Activated naive CD4-positive, alpha-beta T cell treated with anti-CD3 and anti-CD28 coated beads, Interleukin-2, amount 50 U/mL, for 16 hours (primary cell): ENCODE results near the gene GRID2.

Experiments
- DNase-seq: peaks from one replicate; pipeline ENCODE4 v3.0.0-alpha.2; 2020

The GRID2 gene

DNA sequence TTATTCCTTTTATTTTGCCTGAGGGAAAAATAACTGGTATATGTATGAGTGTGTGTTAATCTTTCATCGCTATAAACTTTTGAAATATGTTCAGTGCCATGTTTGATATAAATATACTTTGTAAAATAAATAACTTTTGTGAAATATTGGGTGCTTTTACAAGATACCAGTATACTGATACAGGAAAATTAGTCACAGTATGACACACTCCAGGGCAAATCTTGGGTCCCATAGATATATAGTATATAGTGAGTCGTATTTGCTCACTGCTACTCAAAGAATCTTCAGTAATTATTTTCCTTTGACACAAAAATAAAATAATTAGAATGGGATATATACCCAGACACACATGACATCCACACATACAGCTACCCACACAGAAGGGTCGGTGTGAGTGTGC, 472.3 kb downstream of the GRID2 start:
- no peak for DNase-seq

DNA sequence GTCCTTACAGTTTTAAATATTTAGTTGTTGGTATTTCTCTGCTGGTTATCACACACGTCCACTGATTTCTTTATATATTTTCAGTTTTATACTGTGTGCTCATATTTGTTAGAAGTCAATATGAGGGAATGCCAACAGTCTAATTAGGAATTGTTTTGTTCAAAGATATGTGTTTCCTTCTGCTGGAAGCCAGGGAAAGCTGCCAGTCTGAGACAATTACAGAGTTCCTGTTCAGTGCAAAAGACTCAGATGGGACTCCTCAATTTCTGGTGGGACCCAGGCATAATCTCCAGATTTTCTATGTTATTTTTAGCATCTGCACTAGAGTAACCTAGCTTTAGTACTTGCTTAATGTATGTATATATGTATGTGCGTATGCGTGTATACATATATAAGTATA, 486.0 kb downstream of the GRID2 start:
- DNase-seq, result no peak

DNA sequence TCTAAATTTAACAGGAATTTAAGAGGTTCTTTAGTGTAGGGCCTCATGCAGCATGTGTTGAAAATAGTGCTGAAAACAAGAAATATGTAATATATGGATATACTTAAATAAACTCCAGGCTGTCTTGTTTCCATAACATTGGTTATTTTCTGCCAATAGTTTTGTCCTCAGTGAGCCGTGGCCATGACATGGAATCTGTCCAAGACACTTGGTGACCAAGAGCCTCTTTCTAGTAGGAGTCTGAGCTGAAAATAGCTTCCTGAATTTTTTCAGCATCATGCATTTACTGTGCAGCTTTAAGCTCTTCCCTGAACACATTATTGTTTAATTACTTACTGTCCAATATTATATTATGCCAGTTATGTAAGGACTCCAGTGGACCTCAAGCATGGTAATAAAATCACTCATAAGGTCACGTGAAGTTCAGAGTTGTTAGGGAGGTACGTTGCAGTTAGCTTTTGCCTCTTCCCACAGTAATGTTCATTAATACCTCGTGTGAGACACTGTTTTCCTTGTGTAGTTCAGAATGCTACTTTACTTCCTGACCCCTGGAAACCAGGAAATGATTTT, 488.2 kb downstream of the GRID2 start:
- DNase-seq, result no peak

DNA sequence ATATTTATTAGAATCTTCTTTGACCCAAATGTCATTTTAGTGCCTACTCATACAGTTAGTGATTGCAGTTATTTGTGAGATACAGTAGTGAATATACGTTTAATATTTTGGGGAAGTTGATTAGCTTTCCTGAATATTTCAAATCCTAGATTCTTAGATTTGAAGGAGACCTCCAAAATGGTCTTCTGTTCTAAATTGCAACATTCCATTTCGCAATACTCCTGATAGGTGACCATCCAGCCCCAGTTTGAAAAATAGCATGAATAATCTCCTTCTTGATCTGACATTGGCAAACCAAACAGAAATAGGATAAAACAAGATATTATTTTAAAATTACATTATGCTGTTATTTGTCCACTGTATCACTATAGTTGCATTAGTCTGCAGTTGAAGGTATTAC, 505.6 kb downstream of the GRID2 start:
- no peak for DNase-seq

DNA sequence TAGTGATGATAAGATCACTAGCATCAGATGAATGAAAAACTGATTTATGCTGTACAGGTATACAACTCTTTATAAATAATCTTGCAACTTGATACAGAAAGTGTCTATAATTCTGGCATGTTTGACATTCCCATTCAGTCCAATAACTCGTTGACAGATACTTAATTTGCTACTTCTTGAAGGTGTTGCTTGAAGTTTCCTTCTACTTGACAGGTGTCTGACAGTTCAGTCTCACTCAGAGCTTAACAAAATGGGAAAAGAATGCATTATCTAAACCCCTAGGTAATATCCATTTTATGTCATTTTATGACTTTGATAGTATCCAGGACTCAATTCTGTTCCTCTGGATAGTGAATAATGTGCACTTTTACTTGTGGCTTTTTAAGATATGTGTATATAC, 508.9 kb downstream of the GRID2 start:
- no peak for DNase-seq

DNA sequence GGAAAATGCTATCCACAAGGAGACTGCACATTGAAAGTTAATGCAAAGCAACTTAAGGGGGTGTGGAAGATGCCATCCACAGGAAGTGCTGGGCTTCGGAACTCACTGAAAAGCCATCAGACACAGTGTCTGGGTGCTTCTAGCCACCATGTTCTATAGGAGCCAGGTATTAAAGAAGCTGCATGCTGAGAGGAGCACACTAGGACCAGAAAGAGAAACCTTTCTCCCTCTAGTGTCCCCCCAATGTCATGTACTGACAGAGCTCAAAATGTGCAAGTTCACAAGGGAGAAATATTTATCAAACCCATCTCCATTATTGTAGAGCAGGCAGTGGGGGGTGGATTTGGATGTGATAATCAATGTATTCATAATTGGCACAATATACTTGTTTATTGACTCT, 510.9 kb downstream of the GRID2 start:
- no peak for DNase-seq

DNA sequence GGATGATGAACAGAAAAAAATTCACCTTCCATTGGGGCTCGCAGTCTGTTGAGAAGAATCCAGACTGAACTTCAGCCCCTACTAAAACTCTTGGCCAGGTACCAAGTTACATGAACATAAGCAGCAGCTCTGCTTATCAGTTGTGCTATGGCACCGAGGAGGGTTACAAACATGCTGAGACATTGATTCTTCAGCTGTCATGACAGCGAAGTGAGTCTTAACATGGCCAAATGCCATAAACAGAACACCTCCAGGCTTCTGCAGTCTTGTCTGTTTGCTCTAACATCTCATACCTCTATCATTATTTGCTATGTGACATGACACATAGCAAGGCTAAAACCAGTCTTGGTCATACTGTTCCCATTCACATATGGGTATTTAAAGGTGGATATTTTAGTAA, 521.5 kb downstream of the GRID2 start:
- no peak for DNase-seq

DNA sequence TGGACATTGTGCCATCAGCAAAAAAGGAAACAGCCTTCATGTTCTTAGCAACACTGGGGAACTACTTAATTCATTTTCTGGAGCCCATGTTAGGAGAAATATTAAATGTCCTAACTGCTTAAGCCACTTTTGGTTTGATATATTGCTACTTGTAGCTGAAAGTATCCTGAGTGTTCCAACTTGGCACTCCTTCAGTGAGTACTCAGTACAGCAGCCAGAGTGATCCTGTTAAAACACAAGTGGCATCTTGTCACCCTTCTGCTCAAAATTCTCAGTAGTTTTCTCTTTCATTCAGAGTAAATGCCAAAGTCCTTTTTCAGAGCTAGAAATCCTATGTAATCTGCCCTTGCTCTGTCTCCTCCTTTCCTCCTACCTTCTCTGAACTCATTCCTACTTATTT, 522.0 kb downstream of the GRID2 start:
- DNase-seq, result no peak

DNA sequence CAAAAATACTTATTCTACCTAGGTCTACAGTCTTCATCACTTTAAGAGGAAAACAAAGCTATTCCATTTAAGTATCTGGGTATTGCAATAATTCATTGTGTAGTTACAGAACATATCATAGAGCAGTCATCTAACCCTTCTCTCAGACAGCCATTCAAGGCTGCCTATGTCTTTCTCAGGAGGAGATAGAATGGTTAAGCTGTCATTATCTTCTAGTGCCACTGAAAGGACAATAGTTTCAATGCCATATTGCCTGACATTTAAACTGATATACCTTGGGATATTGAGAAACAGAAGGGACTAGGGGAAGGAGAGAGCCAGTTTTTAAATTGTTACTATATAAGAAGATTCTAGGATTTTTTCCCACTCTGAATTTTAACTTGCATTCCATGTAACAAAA, 527.0 kb downstream of the GRID2 start:
- DNase-seq, result no peak

DNA sequence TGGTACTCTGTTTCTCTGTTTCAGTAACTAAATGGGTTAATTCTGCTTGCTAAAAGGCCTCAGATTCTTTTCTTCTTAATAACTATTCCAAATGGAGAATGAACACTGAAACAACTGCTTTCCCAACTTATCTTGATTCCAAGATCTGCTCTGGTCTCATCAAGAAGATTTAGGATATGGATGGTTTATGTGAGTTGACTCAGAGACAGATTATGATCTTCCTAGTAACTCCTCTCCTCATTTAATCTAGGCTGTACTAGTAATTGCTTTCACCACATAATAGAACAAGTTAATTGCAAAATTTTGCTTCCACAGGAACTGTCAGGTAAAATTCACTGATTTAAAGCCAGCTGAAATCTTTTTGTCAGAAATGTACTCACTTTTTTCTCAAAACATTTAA, 537.1 kb downstream of the GRID2 start:
- DNase-seq, result no peak

DNA sequence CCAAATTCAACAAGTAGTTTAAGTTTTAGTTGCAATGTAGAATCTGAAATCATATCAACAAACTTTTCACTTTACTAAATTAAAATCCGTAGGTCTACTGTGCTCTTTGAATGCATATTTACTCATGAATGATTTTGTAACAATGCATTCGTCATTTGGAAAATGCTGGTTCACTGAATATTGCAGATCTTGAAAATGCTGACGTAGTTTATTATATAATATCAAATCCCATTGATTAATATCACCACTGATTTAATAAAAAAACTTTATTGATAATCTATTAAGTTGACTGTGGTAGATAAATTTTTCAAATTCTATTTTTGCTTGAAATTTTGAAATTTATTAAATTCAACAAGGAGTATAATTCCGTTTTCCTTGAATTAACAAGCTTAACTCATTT, 540.0 kb downstream of the GRID2 start:
- no peak for DNase-seq

DNA sequence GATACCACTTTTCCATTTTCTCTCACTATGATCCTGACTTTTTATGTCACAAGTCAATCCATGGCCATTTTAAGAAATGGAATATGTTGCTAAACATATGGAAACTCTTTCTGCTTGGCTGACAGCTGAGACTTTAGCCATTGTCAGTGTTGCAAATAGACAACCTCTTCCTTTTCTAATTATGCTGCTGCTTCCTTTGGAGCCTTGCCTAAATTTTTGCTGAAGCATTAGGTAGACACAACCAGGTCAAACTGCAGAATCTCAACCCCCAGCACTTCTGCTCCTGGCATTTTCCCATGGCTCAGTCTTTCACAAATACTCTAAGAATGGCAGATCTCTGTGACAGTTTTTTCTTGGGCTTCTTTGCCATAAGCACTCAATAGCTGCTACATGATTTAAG, 543.3 kb downstream of the GRID2 start:
- no peak for DNase-seq

DNA sequence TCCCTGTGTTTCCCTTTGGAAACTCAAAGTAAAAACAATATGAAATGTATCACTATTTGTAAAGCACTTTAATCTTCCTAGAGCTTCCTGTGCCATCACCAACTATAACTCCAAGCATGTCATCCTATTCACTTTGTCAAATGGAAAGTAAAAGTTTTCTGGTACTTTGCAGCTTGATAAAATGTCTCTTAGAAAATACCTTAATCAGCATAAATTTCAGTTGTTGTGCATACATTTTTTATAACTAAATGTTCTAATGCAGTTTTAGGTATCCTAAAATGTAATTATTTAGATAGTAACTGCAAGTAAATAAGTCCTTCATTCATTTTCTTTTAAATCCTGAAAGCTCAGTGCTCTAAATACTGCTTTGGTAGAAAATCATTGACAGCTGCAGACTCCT, 558.7 kb downstream of the GRID2 start:
- DNase-seq, result no peak

DNA sequence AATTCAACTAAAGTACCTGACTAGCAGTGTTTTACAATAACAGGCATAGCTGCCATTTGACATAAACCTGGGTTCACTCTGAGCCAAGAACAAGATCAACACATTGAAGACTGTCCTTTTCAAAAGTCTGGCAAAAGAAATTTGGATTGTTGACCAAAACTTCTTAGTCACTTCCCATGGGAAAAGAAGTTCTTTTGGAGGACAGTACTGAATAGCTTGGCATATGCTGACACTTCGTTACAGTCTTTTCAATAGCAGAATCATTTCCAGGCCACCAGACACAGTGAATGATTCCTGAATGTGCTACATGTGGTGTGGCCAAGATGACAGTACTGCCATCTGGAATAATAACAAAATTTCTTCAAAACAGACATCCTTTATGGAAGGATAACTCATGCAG, 560.3 kb downstream of the GRID2 start:
- no peak for DNase-seq

DNA sequence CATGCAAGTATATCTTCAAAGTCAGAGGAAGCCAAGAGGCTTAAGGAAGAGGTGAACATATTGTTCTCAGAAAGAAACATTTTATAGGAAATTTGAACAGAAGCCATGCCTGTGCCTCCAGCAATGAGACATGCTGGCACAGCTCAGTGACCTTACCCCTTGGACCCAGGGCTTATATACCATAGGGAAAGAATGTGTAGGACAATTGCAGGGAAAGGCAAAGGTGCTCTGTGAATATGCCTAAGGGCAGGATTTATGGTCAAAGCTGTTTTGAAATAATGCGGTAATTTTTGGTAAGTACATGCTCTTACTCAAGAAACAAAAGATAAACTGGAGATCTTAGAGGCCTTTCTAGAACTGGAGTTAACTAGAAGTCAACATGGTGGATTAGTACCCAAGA, 568.8 kb downstream of the GRID2 start:
- no peak for DNase-seq

DNA sequence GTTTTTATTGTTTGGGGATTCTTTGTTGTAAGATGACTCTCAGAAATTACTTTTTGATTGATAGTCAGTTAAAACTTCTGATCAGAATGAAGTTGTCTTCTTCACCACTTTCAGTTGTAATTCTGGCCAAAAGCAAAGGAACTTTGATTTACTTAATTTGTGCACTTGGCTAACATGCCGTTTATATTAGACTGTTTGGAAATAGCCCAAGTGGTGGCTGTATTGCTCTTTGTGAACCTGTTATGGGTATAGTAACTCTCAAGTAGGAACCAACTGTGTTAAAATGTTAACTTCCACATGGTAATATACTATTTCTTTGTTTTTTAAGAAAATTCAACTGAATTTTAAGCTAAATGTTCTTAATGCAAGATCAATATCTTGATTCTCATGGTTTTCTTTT, 581.9 kb downstream of the GRID2 start:
- no peak for DNase-seq

DNA sequence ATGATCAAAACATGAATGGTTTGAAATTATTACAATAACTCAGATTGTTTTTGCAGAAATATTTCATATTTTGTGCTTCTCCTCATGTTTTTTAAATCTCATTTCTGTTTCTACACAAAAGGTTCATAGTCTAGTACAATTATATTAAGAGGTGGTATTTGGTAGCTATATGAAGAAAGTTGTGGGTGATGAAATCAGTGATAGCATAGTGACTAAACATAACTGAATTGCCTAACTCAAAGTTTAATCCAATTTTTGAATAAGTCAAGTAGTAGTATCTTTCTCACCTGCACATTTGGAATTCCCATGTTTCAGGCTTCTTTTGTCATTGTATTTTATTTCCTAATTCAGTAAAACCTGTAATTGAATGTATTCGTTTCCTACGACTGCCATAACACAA, 648.7 kb downstream of the GRID2 start:
- no peak for DNase-seq

DNA sequence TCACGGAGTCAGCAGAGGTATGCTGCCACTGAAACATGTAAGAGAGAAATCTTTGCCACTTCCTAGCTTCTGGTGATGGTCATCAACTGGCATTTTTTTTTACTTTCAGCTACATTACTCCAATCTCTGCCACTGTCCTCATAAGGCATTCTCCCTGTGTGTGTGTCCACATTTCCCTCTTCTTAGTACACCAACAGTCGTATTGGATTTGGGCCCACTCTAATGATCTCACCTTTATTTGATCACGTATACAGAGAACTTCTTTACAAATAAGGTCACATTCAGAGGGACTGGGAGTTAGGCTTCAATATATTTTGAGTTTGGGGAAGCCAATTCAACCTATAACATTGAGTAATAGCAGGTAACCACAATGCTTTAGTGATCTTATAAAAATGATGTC, 649.1 kb downstream of the GRID2 start:
- no peak for DNase-seq

DNA sequence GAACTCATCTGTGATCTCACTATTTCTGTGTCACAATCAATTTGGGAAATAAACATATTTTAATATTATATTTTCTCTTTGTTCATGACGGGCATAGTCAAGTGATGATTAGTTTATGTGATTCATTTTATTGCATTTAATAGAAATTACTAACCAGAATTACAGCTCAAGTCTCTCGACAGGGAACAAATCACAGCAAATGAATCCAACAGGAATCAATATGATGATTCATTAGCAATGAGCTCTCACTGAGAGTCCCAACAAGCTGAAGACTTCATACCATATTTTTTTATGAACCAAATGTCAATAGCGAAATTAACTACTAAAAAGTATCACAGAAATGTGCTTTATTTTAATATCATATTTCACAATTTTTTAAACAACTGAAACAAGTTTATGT, 649.7 kb downstream of the GRID2 start:
- no peak for DNase-seq

DNA sequence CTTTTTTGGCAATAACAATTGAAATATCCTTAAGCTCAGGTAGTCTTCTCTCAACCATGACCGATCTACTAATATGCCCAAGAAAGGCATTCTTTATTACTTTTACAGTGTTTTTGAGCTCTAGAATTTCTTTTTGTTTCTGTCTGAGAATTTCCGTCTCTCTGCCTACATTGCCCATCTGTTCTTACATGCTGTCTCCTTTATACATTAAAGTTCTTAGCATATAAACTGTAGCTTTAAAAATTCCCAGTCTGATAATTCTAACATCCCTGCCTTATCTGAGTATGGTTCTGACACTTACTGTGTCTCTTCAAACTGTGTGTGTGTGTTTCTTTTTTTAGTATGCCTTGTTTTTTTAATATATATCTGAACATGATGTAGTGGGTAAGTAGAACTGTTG, 658.1 kb downstream of the GRID2 start:
- no peak for DNase-seq

DNA sequence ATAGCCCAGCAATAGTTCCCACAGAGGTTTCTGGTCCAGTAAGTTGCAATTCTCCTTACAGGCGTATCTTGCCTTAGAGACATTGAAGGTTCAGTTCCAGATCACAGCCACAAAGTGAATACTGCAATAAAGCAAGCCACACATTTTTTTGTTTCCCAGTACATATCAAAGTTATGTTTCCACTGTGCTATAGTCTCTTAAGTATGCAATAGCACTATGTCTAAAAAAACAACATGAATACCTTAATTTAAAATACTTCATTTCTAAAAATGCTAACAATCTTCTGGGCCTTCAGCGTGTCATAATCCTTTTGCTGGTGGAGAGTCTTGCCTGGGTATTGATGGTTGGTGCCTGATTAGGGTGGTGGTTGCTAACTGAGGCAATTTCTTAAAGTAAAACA, 659.1 kb downstream of the GRID2 start:
- no peak for DNase-seq

DNA sequence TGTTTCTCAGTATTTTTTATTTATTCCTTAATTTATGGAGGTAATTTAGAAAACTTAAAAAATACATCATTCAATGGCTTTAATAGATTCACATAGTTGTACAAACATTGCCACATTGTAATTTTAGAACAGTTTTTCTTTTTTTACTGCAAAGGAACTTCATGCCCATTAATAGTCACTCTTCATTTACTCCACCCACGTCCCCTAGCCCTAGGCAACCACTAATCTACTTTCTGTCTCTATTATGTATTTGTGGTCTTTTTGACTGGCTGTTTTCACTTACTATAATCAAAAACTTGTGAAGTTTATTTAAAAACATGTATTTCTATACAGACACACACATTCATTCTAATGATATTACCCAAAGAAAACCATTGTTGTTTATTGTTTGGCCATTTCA, 664.8 kb downstream of the GRID2 start:
- no peak for DNase-seq

DNA sequence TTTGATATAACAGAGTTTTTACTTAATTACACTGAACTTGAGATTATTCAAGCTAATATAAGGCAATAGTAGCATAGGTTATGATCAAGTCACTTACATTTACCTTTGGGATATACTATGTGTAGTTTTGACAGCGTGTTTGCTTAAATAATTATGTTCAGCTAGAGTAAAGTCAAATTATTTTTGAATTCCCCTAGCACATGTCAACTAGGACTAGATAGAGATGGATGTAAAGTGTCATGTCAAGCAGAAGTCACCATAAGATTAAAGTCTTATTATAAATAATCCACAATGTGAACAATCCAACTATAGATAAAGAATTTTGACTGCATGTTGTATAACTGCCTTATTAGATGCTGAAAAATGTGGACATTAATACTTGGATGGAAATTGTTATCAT, 665.2 kb downstream of the GRID2 start:
- DNase-seq, result no peak

DNA sequence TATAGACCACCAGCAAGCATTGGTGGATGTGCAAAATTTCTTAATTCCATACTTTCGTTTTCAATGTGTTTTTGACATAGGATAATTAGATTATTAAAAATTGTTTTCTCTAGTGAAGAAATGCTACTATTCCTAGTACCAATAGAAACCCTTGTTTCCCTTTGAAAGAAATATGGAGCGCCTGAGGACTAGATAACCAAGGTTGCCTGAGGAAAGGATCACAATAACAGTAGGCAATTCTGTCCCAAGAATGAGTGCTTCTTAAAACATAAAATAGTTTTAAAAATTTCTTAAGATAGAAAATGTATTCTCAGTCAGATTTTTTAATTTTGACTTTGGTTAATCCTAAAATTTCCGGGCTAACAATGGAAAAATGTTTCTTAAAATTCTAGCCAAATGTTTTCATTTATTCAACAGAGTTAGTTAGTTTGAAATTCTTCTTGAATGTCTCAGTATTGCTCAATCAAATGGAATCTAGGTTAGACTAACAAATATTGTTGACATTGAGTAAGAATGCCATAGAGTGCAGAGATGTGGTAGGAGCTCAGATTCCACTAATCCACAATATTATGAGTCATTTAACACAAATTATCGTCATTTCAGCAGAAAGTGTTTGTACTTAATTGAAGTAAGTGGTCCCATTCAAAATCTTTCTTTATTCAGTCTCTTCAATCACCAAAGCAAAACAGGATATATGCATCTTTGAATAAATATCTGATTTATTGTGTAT, 666.0 kb downstream of the GRID2 start:
- DNase-seq, result no peak

DNA sequence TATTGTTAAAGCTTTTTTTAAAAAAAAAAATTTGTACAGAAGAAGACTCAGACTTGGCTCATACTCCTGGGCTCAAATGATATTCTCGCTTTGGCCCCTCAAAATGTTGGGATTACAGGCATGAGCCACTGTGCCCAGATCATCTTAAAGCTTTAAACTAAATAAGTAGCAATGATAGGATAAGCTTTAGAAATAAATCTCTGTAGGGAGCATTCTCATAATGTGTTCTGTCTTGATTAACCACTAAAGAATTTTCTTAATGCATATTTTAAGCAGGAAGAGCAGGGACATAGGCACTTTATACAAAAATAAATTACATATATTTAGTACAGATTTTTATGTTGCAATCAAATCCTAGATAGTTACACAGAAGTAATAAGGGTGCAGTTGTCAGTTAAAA, 667.2 kb downstream of the GRID2 start:
- DNase-seq, result no peak
